HUES6 (cell line): Measurements from ENCODE around the gene PCDH9.
"Not testable (repeated sequence)": the region's sequence is repeated elsewhere in the genome, so short reads cannot be mapped to it uniquely, and the experiment has no call there.

ENCODE experiments used
- H3K27ac ChIP-seq: 2 replicates; pipeline ENCODE4 v1.7.0; 2013; ENCODE audit warnings: low read depth, mild to moderate bottlenecking, low read length, inconsistent platforms
- H3K27me3 ChIP-seq: 2 replicates; pipeline ENCODE4 v1.6.1; 2013; ENCODE audit warnings: low read length; ENCODE audit not compliant: control insufficient read depth, insufficient read depth
- H3K36me3 ChIP-seq: 2 replicates; pipeline ENCODE4 v1.6.1; 2013; ENCODE audit warnings: low read length; ENCODE audit not compliant: control insufficient read depth, insufficient read depth
- H3K4me1 ChIP-seq: 2 replicates; pipeline ENCODE4 v1.6.1; 2013; ENCODE audit warnings: low read length; ENCODE audit not compliant: control insufficient read depth, insufficient read depth
- H3K4me3 ChIP-seq: 2 replicates; pipeline ENCODE4 v1.5.1; 2013; ENCODE audit warnings: low read depth, low read length
- H3K9ac ChIP-seq: one replicate; pipeline ENCODE4 v1.6.1; 2013; ENCODE audit warnings: mild to moderate bottlenecking, low read length
- H3K9me3 ChIP-seq: 2 replicates; pipeline ENCODE4 v1.6.1; 2013; ENCODE audit warnings: low read depth, low read length; ENCODE audit not compliant: control insufficient read depth, insufficient read depth

PCDH9 gene

DNA sequence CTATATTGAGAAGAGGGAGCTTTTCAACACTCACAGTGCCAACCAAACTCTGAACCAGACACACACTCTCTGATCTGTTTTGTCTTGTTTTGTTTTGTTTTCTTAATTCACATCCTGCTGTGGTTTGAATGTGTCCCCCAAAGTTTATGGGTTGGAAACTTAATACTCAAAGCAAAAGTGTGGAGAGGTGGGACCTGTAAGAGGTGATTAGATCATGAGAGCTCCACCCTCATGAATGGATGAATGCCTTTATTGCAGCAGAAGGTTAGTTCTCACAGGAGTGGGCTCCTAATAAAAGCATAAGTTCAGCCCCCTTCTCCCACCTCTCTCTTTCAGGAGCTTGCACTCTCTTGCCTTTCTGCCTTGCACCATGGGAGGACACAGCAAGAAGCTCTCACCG lies 957.1 kb downstream of the PCDH9 start:
- H3K27ac ChIP-seq = no peak overlapping the region
- H3K36me3 ChIP-seq = no peaks in the 10 kb centered on the region
- no peak overlapping the region for H3K9ac ChIP-seq
- H3K9me3 ChIP-seq = peaks cover 22% of the 10 kb centered on the region
- no peaks in the 10 kb centered on the region for H3K27me3 ChIP-seq
- no peaks in the 10 kb centered on the region for H3K4me1 ChIP-seq
- no peak overlapping the region for H3K4me3 ChIP-seq

DNA sequence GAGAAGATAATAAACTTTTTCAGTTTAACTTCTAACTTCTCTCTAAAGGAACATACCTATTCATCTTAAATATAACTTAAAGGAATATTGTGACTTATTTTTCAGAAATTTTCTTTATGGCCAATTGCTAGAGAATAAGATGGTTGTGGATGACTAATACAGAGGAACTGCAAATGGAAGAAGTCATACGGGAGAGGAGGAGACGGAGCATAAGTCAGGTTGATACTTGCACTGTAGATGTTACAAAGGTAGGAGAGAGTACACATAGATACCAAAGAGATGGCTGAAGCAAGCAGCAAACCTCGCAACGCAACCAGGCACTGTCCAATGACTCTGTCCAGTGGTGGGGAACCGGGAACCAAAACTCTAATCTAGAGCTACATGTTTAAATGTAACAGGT lies 963.4 kb downstream of the PCDH9 start:
- no peak overlapping the region for H3K9ac ChIP-seq
- no peaks in the 10 kb centered on the region for H3K36me3 ChIP-seq
- H3K4me1 ChIP-seq = no peaks in the 10 kb centered on the region
- no peak overlapping the region for H3K4me3 ChIP-seq
- no peaks in the 10 kb centered on the region; the same call in 1 of the 2 replicates for H3K9me3 ChIP-seq
- H3K27ac ChIP-seq = no peak overlapping the region
- H3K27me3 ChIP-seq = no peaks in the 10 kb centered on the region

DNA sequence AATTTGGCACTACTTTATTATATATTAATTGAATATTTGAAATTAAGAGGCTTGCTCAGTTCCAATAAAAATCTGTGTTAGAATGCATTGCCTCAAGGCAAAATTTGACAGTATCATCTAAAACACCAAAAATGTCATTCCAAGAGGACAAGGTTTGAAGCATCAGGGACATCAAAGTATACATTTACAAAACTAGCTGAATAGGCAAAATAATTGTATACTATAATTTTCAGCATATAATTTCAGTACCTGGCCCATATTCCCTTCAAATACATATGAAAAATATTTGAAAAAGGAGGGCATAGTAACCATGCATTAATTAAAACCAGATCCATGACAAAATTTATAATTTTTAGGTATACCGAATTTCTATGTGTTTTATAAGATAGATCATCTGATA lies 963.8 kb downstream of the PCDH9 start:
- H3K4me1 ChIP-seq = no peaks in the 10 kb centered on the region
- no peaks in the 10 kb centered on the region for H3K27me3 ChIP-seq
- H3K9me3 ChIP-seq = no peaks in the 10 kb centered on the region; the same call in 1 of the 2 replicates
- no peaks in the 10 kb centered on the region for H3K36me3 ChIP-seq
- no peak overlapping the region for H3K9ac ChIP-seq
- no peak overlapping the region for H3K4me3 ChIP-seq
- H3K27ac ChIP-seq = no peak overlapping the region

DNA sequence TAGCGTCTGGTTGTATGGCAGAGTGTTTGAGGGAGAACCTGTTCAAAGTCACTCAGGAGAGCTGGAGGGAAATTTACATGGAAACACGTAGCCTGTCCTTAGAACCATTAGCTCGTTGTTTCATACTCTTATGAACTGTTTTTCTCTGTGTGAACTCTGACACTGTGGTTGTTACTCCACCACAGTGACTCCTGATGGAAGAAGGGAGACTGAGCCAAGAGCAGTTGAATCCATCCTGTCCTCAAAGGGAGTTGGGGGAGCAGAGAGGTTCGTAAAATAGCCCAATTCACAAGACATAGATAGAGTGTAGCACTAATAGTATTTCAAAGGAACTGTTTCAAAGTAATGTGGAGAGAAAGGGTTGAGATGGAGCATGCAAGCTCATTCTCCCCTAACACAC lies 964.8 kb downstream of the PCDH9 start:
- Histone ChIP-seq H3K36me3 (no peaks in the 10 kb centered on the region), H3K4me3 (no peak overlapping the region), H3K9ac (no peak overlapping the region), H3K27me3 (no peaks in the 10 kb centered on the region), H3K27ac (no peak overlapping the region), H3K4me1 (no peaks in the 10 kb centered on the region), H3K9me3 (peaks cover 4% of the 10 kb centered on the region)

DNA sequence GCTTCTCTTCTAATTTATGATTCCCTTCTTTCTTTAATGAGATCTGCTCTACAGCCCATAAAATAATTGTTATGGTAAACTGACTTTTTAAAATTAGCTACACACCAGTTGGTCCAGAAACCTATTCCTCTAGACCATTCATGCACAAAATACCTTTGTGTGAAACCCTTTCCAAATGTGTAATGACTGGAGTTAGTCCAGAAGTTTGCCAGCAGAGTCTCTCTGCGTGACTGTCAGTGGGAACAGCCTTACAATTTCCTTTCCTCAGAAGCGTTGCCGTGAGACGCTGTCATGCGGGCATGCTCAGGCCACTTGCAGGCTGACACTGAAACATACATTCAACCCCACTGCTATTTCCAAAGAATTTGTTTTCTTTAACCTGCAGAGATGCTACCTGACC lies 965.2 kb downstream of the PCDH9 start:
- no peaks in the 10 kb centered on the region; the same call in 1 of the 2 replicates for H3K36me3 ChIP-seq
- H3K27me3 ChIP-seq = no peaks in the 10 kb centered on the region
- H3K27ac ChIP-seq = no peak overlapping the region
- no peak overlapping the region for H3K4me3 ChIP-seq
- peaks cover 8% of the 10 kb centered on the region for H3K9me3 ChIP-seq
- no peaks in the 10 kb centered on the region for H3K4me1 ChIP-seq
- H3K9ac ChIP-seq = no peak overlapping the region

DNA sequence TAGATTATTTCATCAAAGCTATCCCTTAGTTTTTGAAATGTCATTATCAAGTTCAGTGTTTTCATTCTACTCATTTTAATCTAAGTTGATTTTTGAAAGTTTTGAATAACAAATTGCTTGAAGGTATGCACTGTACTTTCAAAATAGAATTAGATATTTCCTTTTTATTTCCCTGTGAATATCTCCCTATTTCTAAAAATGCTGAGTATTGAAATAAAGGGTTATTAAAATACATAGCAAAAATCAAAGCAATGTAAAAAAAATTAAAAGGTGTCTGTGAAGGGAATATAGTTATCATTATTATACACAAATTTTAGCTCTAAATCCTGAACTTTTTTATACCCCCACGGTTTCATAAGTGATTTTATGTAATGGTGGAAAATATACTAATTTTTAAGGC lies 967.8 kb downstream of the PCDH9 start:
- Histone ChIP-seq H3K9me3 (peaks cover 14% of the 10 kb centered on the region), H3K4me1 (no peaks in the 10 kb centered on the region), H3K4me3 (no peak overlapping the region), H3K9ac (no peak overlapping the region), H3K36me3 (no peaks in the 10 kb centered on the region; the same call in 1 of the 2 replicates), H3K27me3 (no peaks in the 10 kb centered on the region), H3K27ac (no peak overlapping the region)

DNA sequence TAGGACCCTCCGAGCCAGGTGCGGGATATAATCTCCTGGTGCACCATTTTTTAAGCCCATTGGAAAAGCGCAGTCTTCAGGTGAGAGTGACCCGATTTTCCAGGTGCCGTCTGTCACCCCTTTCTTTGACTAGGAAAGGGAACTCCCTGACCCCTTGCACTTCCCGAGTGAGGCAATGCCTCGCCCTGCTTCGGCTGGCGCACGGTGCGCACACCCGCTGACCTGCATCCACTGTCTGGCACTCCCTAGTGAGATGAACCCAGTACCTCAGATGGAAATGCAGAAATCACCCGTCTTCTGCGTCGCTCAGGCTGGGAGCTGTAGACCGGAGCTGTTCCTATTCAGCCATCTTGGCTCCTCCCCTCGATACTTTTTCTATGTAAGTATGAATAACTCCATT lies 970.7 kb downstream of the PCDH9 start:
- H3K36me3 ChIP-seq, H3K4me3 ChIP-seq, H3K9ac ChIP-seq, H3K27me3 ChIP-seq, H3K4me1 ChIP-seq, H3K27ac ChIP-seq: not testable (repeated sequence)
- peaks cover 14% of the 10 kb centered on the region for H3K9me3 ChIP-seq
